HEK293 (cell line): ENCODE results near the gene HES7.
A peak's percentile ranks its signal among the peaks of the same experiment; 100 is the strongest.

Source experiments
- AEBP2 ChIP-seq: fragments of 450-650 bp; formaldehyde crosslinking; IDR thresholded peaks from 2 replicates; pipeline ENCODE4 v1.5.1; 2016; ENCODE audit warnings: missing biosample characterization, missing genetic modification characterization, borderline replicate concordance
- BCL6B ChIP-seq: fragments of 450-650 bp; formaldehyde crosslinking; IDR thresholded peaks from 2 replicates; pipeline ENCODE4 v1.5.1; 2017; ENCODE audit warnings: missing biosample characterization, missing genetic modification characterization
- HIC1 ChIP-seq: fragments of 450-650 bp; formaldehyde crosslinking; IDR thresholded peaks from 2 replicates; pipeline ENCODE4 v1.5.1; 2016; ENCODE audit warnings: missing biosample characterization, missing genetic modification characterization
- KLF16 ChIP-seq: fragments of 450-650 bp; formaldehyde crosslinking; IDR thresholded peaks from 2 replicates; pipeline ENCODE4 v1.5.1; 2017; ENCODE audit warnings: missing biosample characterization, missing genetic modification characterization
- KLF7 ChIP-seq: fragments of 450-650 bp; formaldehyde crosslinking; IDR thresholded peaks from 2 replicates; pipeline ENCODE4 v1.5.1; 2016; ENCODE audit warnings: missing biosample characterization, missing genetic modification characterization, borderline replicate concordance
- MZF1 ChIP-seq: fragments of 450-650 bp; formaldehyde crosslinking; IDR thresholded peaks from 2 replicates; pipeline ENCODE4 v1.5.1; 2017; ENCODE audit warnings: missing biosample characterization, missing genetic modification characterization, borderline replicate concordance
- PATZ1 ChIP-seq: fragments of 450-650 bp; formaldehyde crosslinking; IDR thresholded peaks from 2 replicates; pipeline ENCODE4 v1.5.1; 2016; ENCODE audit warnings: missing biosample characterization, missing genetic modification characterization
- SCRT2 ChIP-seq: fragments of 450-650 bp; formaldehyde crosslinking; IDR thresholded peaks from 2 replicates; pipeline ENCODE4 v1.5.1; 2016; ENCODE audit warnings: missing biosample characterization, missing genetic modification characterization
- SP2 ChIP-seq: fragments of 450-650 bp; formaldehyde crosslinking; IDR thresholded peaks from 2 replicates; pipeline ENCODE4 v1.5.1; 2016; ENCODE audit warnings: missing biosample characterization, missing genetic modification characterization
- SP3 ChIP-seq: fragments of 450-650 bp; formaldehyde crosslinking; IDR thresholded peaks from 2 replicates; pipeline ENCODE4 v1.5.1; 2016; ENCODE audit warnings: missing biosample characterization, missing genetic modification characterization
- YY2 ChIP-seq: fragments of 450-650 bp; formaldehyde crosslinking; IDR thresholded peaks from 2 replicates; pipeline ENCODE4 v1.5.1; 2016; ENCODE audit warnings: missing biosample characterization, missing genetic modification characterization
- ZBTB10 ChIP-seq: fragments of 450-650 bp; formaldehyde crosslinking; IDR thresholded peaks from 2 replicates; pipeline ENCODE4 v1.5.1; 2016; ENCODE audit warnings: missing biosample characterization, missing genetic modification characterization
- ZBTB48 ChIP-seq: fragments of 450-650 bp; formaldehyde crosslinking; IDR thresholded peaks from 2 replicates; pipeline ENCODE4 v1.5.1; 2016; ENCODE audit warnings: missing biosample characterization, missing genetic modification characterization
- ZFP3 ChIP-seq: fragments of 450-650 bp; formaldehyde crosslinking; IDR thresholded peaks from 2 replicates; pipeline ENCODE4 v1.5.1; 2016; ENCODE audit warnings: low read depth, missing biosample characterization, missing genetic modification characterization
- ZIC2 ChIP-seq: fragments of 450-650 bp; formaldehyde crosslinking; IDR thresholded peaks from 2 replicates; pipeline ENCODE4 v1.5.1; 2016; ENCODE audit warnings: missing biosample characterization, missing genetic modification characterization
- ZNF10 ChIP-seq: fragments of 450-650 bp; formaldehyde crosslinking; IDR thresholded peaks from 2 replicates; pipeline ENCODE4 v1.5.1; 2017; ENCODE audit warnings: missing biosample characterization, missing genetic modification characterization
- ZNF114 ChIP-seq: fragments of 450-650 bp; formaldehyde crosslinking; IDR thresholded peaks from 2 replicates; pipeline ENCODE4 v1.5.0; 2017; ENCODE audit warnings: missing biosample characterization, missing genetic modification characterization
- ZNF155 ChIP-seq: fragments of 450-650 bp; formaldehyde crosslinking; IDR thresholded peaks from 2 replicates; pipeline ENCODE4 v1.5.1; 2016; ENCODE audit warnings: missing biosample characterization, missing genetic modification characterization
- ZNF169 ChIP-seq: fragments of 450-650 bp; formaldehyde crosslinking; IDR thresholded peaks from 2 replicates; pipeline ENCODE4 v1.5.1; 2016; ENCODE audit warnings: missing biosample characterization, missing genetic modification characterization
- ZNF24 ChIP-seq: fragments of 450-650 bp; formaldehyde crosslinking; IDR thresholded peaks from 2 replicates; pipeline ENCODE4 v1.5.1; 2016; ENCODE audit warnings: missing biosample characterization, missing genetic modification characterization
- ZNF266 ChIP-seq: fragments of 450-650 bp; formaldehyde crosslinking; IDR thresholded peaks from 2 replicates; pipeline ENCODE4 v1.5.1; 2016; ENCODE audit warnings: missing biosample characterization, missing genetic modification characterization, low read depth
- ZNF324 ChIP-seq: fragments of 450-650 bp; formaldehyde crosslinking; IDR thresholded peaks from 2 replicates; pipeline ENCODE4 v1.5.1; 2016; ENCODE audit warnings: missing biosample characterization, missing genetic modification characterization
- ZNF514 ChIP-seq: fragments of 450-650 bp; formaldehyde crosslinking; IDR thresholded peaks from 2 replicates; pipeline ENCODE4 v1.5.1; 2016; ENCODE audit warnings: missing biosample characterization, missing genetic modification characterization
- ZNF530 ChIP-seq: fragments of 450-650 bp; formaldehyde crosslinking; IDR thresholded peaks from 2 replicates; pipeline ENCODE4 v1.5.1; 2016; ENCODE audit warnings: low read depth, missing biosample characterization, missing genetic modification characterization
- ZNF580 ChIP-seq: fragments of 450-650 bp; formaldehyde crosslinking; IDR thresholded peaks from 2 replicates; pipeline ENCODE4 v1.5.1; 2016; ENCODE audit warnings: missing biosample characterization, missing genetic modification characterization
- ZNF664 ChIP-seq: fragments of 450-650 bp; formaldehyde crosslinking; IDR thresholded peaks from 2 replicates; pipeline ENCODE4 v1.5.1; 2016; ENCODE audit warnings: missing biosample characterization, missing genetic modification characterization
- ZSCAN18 ChIP-seq: fragments of 450-650 bp; formaldehyde crosslinking; IDR thresholded peaks from 2 replicates; pipeline ENCODE4 v1.5.1; 2016; ENCODE audit warnings: missing biosample characterization, missing genetic modification characterization
- ZSCAN23 ChIP-seq: fragments of 450-650 bp; formaldehyde crosslinking; IDR thresholded peaks from 2 replicates; pipeline ENCODE4 v1.5.1; 2016; ENCODE audit warnings: missing biosample characterization, missing genetic modification characterization

Gene HES7

GRCh38 chr17:8079291-8080207 is 44.4 kb downstream of the HES7 start (continued):
- no peak for TF ChIP-seq AEBP2 (tag by site-specific recombination)
- TF ChIP-seq ZNF324 (tag by site-specific recombination) = 0 out of 2 replicates have a peak, but pooled peaks have one; percentile 18
- 0 out of 2 replicates have a peak, but pooled peaks have one; percentile 45 for TF ChIP-seq KLF16 (tag by site-specific recombination)
- no peak for TF ChIP-seq ZNF514 (tag by site-specific recombination)
- TF ChIP-seq BCL6B (tag by site-specific recombination) = no peak
- no peak for TF ChIP-seq ZFP3
- TF ChIP-seq SP3 = peak; percentile 37
- TF ChIP-seq SP2 (tag by site-specific recombination) = peak; percentile 12; the same call in 1 of the 2 replicates
- no peak for TF ChIP-seq SCRT2
- no peak for TF ChIP-seq ZSCAN23
- TF ChIP-seq ZNF10 = peak; percentile 10; the same call in 1 of the 2 replicates
- peak; percentile 86 for TF ChIP-seq ZIC2 (tag by site-specific recombination)
- TF ChIP-seq ZNF580 (tag by site-specific recombination) = peak; percentile 75
- peak; percentile 61 for TF ChIP-seq MZF1
- peak; percentile 67 for TF ChIP-seq YY2
- no peak for TF ChIP-seq ZSCAN18 (tag by site-specific recombination)
- no peak for TF ChIP-seq ZNF664
- TF ChIP-seq ZNF114 (tag by site-specific recombination) = no peak
- TF ChIP-seq ZNF266 (tag by site-specific recombination) = no peak
- no peak; the same call in 1 of the 2 replicates for TF ChIP-seq ZNF24 (tag by site-specific recombination)
- peak; percentile 25 for TF ChIP-seq ZBTB48
- peak; percentile 81 for TF ChIP-seq PATZ1 (tag by site-specific recombination)
- TF ChIP-seq ZNF169 (tag by site-specific recombination) = no peak
- TF ChIP-seq ZNF530 (tag by site-specific recombination) = no peak
- TF ChIP-seq HIC1 (tag by site-specific recombination) = peak; percentile 100
- TF ChIP-seq KLF7 (tag by site-specific recombination) = no peak
- peak; percentile 85 for TF ChIP-seq ZBTB10 (tag by site-specific recombination)
- no peak for TF ChIP-seq ZNF155 (tag by site-specific recombination)
